ENCODE results near the gene GNAQ. TPM values are rescaled to one million over a fixed set of nuclear protein-coding genes. Genes with fewer than 3 reads are reported as not detected.

GNAQ gene
- total RNA-seq, 1 donor: 53.1 TPM

DNA sequence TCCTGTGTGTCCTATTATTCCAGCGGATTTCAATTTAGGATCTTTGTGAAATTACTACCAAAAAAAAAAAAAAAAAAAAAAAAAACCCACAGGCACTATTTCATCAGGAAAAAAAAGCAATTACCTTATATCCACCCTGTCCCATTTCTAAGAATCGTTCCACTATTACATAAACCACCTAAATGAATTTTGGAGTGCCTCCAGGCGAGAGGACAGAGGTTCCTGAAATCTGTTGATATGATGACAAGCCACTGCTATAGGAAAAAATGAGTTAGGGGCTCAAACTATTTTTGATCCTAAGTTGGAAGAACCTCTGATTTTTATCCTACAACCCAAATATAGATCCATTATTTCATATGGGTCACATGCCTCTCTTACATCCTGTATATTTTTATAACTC is 177.9 kb downstream of the GNAQ start:
- no peak for DNase-seq (ENCODE audit: low read depth)
- TF ChIP-seq, protein P1, sequence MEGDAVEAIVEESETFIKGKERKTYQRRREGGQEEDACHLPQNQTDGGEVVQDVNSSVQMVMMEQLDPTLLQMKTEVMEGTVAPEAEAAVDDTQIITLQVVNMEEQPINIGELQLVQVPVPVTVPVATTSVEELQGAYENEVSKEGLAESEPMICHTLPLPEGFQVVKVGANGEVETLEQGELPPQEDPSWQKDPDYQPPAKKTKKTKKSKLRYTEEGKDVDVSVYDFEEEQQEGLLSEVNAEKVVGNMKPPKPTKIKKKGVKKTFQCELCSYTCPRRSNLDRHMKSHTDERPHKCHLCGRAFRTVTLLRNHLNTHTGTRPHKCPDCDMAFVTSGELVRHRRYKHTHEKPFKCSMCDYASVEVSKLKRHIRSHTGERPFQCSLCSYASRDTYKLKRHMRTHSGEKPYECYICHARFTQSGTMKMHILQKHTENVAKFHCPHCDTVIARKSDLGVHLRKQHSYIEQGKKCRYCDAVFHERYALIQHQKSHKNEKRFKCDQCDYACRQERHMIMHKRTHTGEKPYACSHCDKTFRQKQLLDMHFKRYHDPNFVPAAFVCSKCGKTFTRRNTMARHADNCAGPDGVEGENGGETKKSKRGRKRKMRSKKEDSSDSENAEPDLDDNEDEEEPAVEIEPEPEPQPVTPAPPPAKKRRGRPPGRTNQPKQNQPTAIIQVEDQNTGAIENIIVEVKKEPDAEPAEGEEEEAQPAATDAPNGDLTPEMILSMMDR (IDR thresholded peaks at IDR 0.05; ENCODE audit: insufficient read depth, low read depth, low read length): no peak
- no peak overlapping the region for H3K4me3 ChIP-seq (ENCODE audit: low read depth, low read length)

DNA sequence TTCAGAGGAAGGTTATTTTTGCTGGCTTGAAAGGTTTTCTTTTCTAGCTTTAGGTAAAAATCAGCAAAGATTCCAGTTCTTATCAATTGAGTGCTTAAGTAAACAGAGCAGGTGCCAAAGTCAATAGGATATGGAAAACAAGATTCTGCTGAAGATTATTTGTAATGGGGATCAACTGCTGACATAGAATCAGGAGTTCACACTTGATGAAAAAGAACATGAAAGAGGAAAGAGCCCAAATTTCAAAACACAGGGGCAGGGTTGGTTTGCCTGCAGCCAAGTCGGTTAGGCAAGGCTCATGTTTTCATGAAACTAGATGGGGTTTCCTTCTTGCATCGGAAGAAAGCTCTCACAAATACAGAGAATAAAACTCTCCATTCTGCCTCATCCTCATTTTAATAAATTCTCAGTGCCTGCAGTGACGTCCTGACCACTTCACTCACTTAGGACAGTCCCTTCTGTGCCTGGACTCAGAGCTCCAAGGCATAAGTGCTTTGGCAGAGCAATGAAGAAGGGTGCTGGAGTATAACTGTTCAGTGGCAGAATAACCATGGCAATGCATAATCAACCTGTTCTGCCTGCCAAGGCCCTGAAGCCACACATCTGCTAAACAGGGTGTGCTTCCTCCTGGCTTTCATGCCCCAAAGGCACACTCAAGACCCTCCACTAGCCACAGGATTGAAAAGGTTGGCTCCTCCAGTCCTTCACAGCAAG is 179.6 kb downstream of the GNAQ start:
- TF ChIP-seq, protein P1 (IDR thresholded peaks at IDR 0.05; ENCODE audit: insufficient read depth, low read depth, low read length): no peak
- H3K4me3 ChIP-seq (ENCODE audit: low read depth, low read length): no peak overlapping the region
- no peak for DNase-seq (ENCODE audit: low read depth)

DNA sequence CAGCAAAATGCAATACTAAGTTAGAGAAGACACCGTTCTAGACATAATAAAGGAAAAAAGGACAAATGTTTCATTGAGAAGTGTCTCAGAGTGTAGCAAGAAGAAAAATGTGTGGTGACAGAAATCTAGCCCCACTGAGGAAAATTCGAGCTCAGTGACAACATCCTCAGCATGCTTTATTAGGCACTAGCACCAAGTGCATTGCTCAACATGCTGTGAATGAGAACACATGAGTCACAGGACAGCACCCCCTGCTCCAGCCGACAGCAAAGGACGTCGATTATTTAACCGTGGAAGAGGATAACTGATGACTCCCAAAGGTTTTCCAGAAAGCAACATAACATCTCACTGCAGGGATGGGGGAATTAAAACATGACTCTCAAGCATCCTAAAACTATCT is 182.7 kb downstream of the GNAQ start:
- no peak overlapping the region for H3K4me3 ChIP-seq (ENCODE audit: low read depth, low read length)
- peak; percentile 92 for DNase-seq (ENCODE audit: low read depth)
- TF ChIP-seq, protein P1 (IDR thresholded peaks at IDR 0.05; ENCODE audit: insufficient read depth, low read depth, low read length): no peak

DNA sequence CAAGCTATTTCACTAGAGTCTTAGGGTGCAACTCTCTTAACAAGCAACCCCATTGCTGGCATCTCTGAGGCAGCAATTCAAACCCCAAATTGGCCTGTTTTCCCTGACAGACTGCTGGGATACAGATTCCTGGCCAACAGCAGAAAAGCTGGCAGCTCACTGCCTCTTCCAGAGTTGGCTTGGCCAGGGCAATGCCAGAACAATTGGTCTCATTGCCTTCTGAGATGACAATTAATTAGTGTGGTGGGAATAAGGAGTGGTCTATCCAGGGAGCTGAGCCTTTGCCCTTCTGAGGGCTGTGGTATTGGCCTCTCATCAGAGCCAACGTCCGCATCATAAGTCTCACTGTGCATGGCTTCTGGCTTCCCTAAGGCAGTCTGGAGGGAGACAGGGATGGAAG is 183.2 kb downstream of the GNAQ start:
- TF ChIP-seq, protein P1 (IDR thresholded peaks at IDR 0.05; ENCODE audit: insufficient read depth, low read depth, low read length): no peak
- DNase-seq (ENCODE audit: low read depth): no peak
- no peak overlapping the region for H3K4me3 ChIP-seq (ENCODE audit: low read depth, low read length)

DNA sequence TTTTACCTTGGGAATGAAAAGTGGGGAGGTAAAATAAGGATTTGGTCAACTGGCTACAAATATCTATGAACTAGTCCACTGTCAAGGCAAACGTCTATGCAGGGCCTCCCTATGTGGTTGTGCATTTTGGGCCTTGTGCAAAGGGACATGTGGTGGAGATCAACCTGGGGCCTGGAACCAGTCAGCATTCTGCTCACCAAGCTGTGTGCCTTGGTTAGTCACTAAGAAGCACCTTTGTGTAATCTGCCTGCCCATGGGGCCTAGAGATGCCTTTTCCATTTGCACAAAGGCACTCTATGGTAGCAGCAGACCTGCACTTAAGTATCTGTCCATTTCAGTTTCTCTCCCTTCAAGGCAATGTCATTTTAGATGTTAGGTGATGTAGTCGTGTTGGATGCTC is 184.0 kb downstream of the GNAQ start:
- H3K4me3 ChIP-seq (ENCODE audit: low read depth, low read length): no peak overlapping the region
- TF ChIP-seq, protein P1 (IDR thresholded peaks at IDR 0.05; ENCODE audit: insufficient read depth, low read depth, low read length): no peak
- DNase-seq (ENCODE audit: low read depth): no peak

DNA sequence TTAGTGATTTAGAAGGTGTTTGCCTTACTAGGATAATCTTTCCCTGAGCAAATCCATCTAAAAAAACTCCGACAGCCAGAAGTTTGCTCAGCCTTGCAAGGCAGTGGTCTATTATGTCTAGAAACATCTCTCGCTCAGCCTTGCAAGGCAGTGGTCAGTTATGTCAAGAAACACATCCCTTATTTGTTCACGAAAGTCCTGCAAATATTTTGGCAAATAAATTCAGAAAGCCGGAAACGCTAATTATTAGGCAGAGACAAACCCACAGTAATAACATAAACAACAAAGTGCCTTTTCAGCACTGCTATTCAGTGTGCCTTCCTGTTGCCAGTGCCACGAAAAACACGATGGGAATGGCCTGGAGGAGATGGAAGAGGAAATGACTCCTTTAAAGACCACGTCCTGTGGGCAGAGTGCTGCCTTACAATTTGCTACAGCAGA is 184.5 kb downstream of the GNAQ start:
- no peak overlapping the region for H3K4me3 ChIP-seq (ENCODE audit: low read depth, low read length)
- TF ChIP-seq, protein P1 (IDR thresholded peaks at IDR 0.05; ENCODE audit: insufficient read depth, low read depth, low read length): no peak
- DNase-seq (ENCODE audit: low read depth): peak; percentile 44

DNA sequence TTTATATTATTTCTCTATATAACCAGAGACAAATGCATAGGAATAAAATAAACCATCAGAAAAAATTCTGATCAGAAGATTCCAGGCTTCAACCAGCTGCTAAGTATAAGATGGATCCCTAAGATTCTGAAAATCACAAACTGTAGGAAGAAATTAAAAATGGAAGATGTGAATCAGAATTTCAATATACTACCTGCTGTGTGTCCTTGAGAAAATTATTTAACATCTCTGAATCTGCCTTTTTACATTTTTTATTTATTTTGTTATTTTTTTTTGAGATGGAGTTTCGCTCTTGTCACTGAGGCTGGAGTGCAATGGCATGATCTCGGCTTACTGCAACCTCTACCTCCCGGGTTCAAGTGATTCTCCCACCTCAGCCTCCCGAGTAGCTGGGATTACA is 187.2 kb downstream of the GNAQ start:
- no peak for DNase-seq (ENCODE audit: low read depth)
- no peak overlapping the region for H3K4me3 ChIP-seq (ENCODE audit: low read depth, low read length)
- TF ChIP-seq, protein P1 (IDR thresholded peaks at IDR 0.05; ENCODE audit: insufficient read depth, low read depth, low read length): no peak

Measured in fibroblast of villous mesenchyme (primary cell).